Erythroblast (primary cell): ENCODE data around the gene C11orf21.

Experiments
- GATA1 ChIP-seq: IDR thresholded peaks from 2 replicates; pipeline ENCODE4 v1.6.1; 2011; ENCODE audit warnings: low read depth, mild to moderate bottlenecking, control low read depth, low read length, moderate library complexity
- POLR2A ChIP-seq: IDR thresholded peaks from 2 replicates; pipeline ENCODE4 v1.6.1; 2011; ENCODE audit warnings: mild to moderate bottlenecking, low read length

DNA sequence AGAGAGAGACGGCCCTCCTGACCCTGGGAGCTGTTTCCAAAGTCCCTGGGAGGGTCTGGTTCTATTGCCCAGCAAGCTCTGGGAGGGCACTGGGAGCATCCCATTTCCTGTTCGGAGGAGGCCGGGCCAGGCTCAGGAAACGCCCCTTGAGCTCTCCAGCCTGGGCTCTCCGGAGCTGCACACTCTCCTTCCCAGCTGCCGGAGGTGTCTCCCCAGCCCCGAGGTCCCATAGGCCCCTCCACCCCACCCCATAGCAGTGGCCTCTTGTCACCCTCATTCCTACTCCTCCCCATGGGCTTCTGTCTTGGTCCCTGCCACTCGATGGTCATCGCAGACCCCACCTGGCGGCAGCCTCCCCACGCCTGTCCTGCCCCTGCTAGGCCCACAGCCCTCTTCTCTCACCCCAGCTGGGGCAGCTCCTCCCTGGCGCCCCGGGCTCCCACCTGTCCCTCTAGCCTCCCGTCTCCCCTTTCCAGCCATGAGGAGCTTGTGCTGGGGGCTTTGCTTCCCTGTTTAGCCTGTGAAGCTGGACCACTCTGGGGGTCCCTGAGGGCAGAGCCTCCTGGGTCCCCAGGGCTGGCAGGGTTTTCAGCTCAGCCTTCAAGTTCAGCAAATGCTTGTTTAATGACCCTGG lies 2.9 kb upstream of the C11orf21 start:
- TF ChIP-seq POLR2A (no peak), GATA1 (no peak)
